Measurements from ENCODE around the gene WDR1. TPM values are rescaled to one million over a fixed set of nuclear protein-coding genes. Genes with fewer than 3 reads are reported as not detected.

Gene WDR1
- total RNA-seq, 2 experiments from 2014 or later, result 77.6 to 152 TPM

DNA sequence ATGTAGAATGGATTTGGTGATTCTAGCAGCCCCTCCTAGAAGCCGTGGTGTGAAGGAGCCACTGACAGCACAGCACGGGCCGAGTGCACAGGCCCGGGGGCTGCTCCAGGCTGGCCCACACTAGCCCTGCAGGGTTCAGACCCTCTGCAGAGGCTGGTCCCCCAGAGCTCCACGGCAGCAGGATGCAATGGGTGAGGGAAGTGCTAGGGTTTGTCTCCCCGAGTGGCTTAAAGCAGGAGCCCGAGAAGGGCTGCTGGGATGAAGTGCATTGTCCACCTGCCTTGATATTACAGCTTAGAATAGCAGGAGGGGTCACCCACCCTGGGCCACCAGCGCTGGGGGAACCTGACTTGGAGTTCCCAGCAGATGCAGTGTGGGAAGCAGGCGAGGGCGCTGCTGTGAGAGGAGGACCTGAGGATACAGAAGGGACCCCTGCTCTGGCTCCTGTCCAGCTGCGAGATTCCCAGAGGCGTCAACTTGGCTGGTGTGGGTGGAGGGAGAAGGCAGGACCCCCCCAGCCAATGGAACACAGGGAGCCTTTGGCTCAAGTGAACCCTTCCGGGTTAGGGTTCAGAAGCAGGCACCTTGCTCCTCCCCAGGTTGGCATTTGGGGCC, 30.0 kb downstream of the WDR1 start:
- peaks cover 7% of the 10 kb centered on the region; the same call in 1 of the 2 replicates for H4K20me1 ChIP-seq (ENCODE audit: insufficient read depth, low read length)
- no peak overlapping the region for H3K4me2 ChIP-seq (ENCODE audit: low read length)
- ChIA-PET CTCF (ENCODE audit: unreplicated experiment) (no interaction called here), POLR2A (no interaction called here)
- DNase-seq (ENCODE audit: low spot score), result no peak
- intact Hi-C loops (cut with micrococcal nuclease; ENCODE audit: unreplicated experiment), result no loop called here
- no TSS peak for BruUV-seq (replicated peaks)
- no peaks in the 10 kb centered on the region for H3K79me2 ChIP-seq (ENCODE audit: insufficient read depth, low read depth, low read length)
- no peak overlapping the region for H3K4me3 ChIP-seq (ENCODE audit: low read depth, low read length, poor library complexity, severe bottlenecking)
- H3K36me3 ChIP-seq (ENCODE audit: insufficient read depth, low read length), result peaks cover 99% of the 10 kb centered on the region
- H3K9me2 ChIP-seq (ENCODE audit: insufficient read depth, low read length), result no peaks in the 10 kb centered on the region
- H2AFZ ChIP-seq (ENCODE audit: low read length), result no peak overlapping the region
- H3K27ac ChIP-seq (ENCODE audit: low read depth, low read length, poor library complexity, severe bottlenecking), result no peak overlapping the region
- TF ChIP-seq EZH2phosphoT487 (IDR thresholded peaks at IDR 0.05; ENCODE audit: borderline replicate concordance, low read depth, low read length), result no peak
- no peak for TF ChIP-seq CTCF (conservative IDR thresholded peaks at IDR 0.05; ENCODE audit: low read length)
- no peaks in the 10 kb centered on the region for H3K9me3 ChIP-seq (ENCODE audit: low read length)
- H3K4me1 ChIP-seq (ENCODE audit: insufficient read depth, low read length, poor library complexity, severe bottlenecking), result no peaks in the 10 kb centered on the region

DNA sequence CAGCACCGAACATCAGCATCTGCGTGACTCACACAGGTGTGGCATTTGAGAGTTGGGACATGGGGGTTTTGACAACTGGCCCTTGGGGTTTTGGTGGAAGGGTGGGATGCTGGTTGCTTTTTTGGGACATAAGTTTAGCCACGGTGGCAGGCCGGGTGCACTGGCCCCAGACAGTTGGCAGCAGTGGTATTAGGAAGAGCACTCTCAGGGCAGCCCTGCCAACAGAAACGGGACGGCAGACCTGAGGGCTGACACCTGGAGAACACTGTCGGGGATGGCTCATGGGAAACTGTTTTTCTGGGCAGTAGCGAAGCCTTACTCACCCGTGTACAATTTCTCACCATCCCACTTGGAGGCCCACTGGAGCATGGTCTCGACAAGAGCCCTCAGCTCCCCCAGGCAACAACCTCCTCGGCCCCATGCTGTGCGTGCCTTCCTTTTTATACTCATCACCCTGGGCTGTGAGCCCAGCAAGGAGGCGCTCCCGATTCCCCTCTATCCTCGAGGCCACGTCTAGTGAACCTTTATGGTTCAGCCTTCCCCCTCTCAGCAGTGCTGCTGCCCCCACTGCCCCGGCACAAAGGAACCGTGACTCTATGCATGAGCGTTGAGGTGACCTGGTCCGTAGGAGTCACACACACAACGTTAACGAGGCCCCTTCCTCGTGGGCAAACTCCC, 30.6 kb downstream of the WDR1 start:
- Histone ChIP-seq H3K79me2 (ENCODE audit: insufficient read depth, low read depth, low read length) (no peaks in the 10 kb centered on the region), H3K4me1 (ENCODE audit: insufficient read depth, low read length, poor library complexity, severe bottlenecking) (no peaks in the 10 kb centered on the region), H4K20me1 (ENCODE audit: insufficient read depth, low read length) (peaks cover 7% of the 10 kb centered on the region; the same call in 1 of the 2 replicates), H3K4me3 (ENCODE audit: low read depth, low read length, poor library complexity, severe bottlenecking) (no peak overlapping the region), H3K4me2 (ENCODE audit: low read length) (no peak overlapping the region), H3K36me3 (ENCODE audit: insufficient read depth, low read length) (peaks cover 98% of the 10 kb centered on the region), H3K9me3 (ENCODE audit: low read length) (no peaks in the 10 kb centered on the region), H2AFZ (ENCODE audit: low read length) (no peak overlapping the region), H3K27ac (ENCODE audit: low read depth, low read length, poor library complexity, severe bottlenecking) (no peak overlapping the region), H3K9me2 (ENCODE audit: insufficient read depth, low read length) (no peaks in the 10 kb centered on the region)
- intact Hi-C loops (cut with micrococcal nuclease; ENCODE audit: unreplicated experiment), result no loop called here
- BruUV-seq (replicated peaks), result no TSS peak
- no peak for DNase-seq (ENCODE audit: low spot score)
- TF ChIP-seq CTCF (conservative IDR thresholded peaks at IDR 0.05; ENCODE audit: low read length) (no peak), EZH2phosphoT487 (IDR thresholded peaks at IDR 0.05; ENCODE audit: borderline replicate concordance, low read depth, low read length) (no peak)
- CTCF ChIA-PET (ENCODE audit: unreplicated experiment), result no interaction called here
- POLR2A ChIA-PET, result no interaction called here

- TF ChIP-seq EZH2phosphoT487 (IDR thresholded peaks at IDR 0.05; ENCODE audit: borderline replicate concordance, low read depth, low read length) (no peak), CTCF (conservative IDR thresholded peaks at IDR 0.05; ENCODE audit: low read length) (no peak)
- no peak for DNase-seq (ENCODE audit: low spot score)
- Histone ChIP-seq H3K9me2 (ENCODE audit: insufficient read depth, low read length) (no peaks in the 10 kb centered on the region), H3K9me3 (ENCODE audit: low read length) (no peaks in the 10 kb centered on the region), H3K4me2 (ENCODE audit: low read length) (no peak overlapping the region), H3K36me3 (ENCODE audit: insufficient read depth, low read length) (peaks cover 98% of the 10 kb centered on the region), H3K79me2 (ENCODE audit: insufficient read depth, low read depth, low read length) (no peaks in the 10 kb centered on the region), H3K4me1 (ENCODE audit: insufficient read depth, low read length, poor library complexity, severe bottlenecking) (no peaks in the 10 kb centered on the region), H2AFZ (ENCODE audit: low read length) (no peak overlapping the region), H3K4me3 (ENCODE audit: low read depth, low read length, poor library complexity, severe bottlenecking) (no peak overlapping the region), H4K20me1 (ENCODE audit: insufficient read depth, low read length) (peaks cover 7% of the 10 kb centered on the region; the same call in 1 of the 2 replicates), H3K27ac (ENCODE audit: low read depth, low read length, poor library complexity, severe bottlenecking) (no peak overlapping the region)
- BruUV-seq (replicated peaks), result no TSS peak
- intact Hi-C loops (cut with micrococcal nuclease; ENCODE audit: unreplicated experiment), result no loop called here
- ChIA-PET CTCF (ENCODE audit: unreplicated experiment) (no interaction called here), POLR2A (no interaction called here)
Observed at GRCh38 chr4:10085386-10085785, 31.2 kb downstream of the WDR1 start.
